K562 (cell line): Measurements from ENCODE around the gene TNK2. TPM values are rescaled to one million over a fixed set of nuclear protein-coding genes. Genes with fewer than 3 reads are reported as not detected.

Experiments
- ATAC-seq: fragments of 200-7000 bp; cut with Tn5 transposase; 3 replicates; pipeline ENCODE4 v1.9.1; 2020; ENCODE audit warnings: moderate library complexity
- BruUV-seq: library from RNA; stranded (reverse); fragments of 400-500 nt; replicated peaks from 2 replicates; lab custom pipeline; 2021; lab: Mats Ljungman, UMichigan
- CTCF ChIA-PET: fragments of 300-600 bp; formaldehyde crosslinking; extraction: SDS; loops from one replicate; lab custom pipeline; 2021; ENCODE audit warnings: low intra/inter-chr PET ratio; lab: Yijun Ruan, JAX
- POLR2A ChIA-PET: fragments of 300-600, 350-650 bp; sonication (Branson Sonifier 250); formaldehyde crosslinking; extraction: SDS; loops from one replicate; lab custom pipeline; 2021; ENCODE audit warnings: antibody characterized with exemption, inconsistent platforms; lab: Yijun Ruan, JAX
- DNase-seq, 4 experiments: peaks; one replicate each; pipeline versions ENCODE4 v3.0.0 to v3.0.0-alpha.2; 2011 to 2018; ENCODE audit warnings: low spot score in 3 of 4, mixed read lengths in 3 of 4; ENCODE audit errors: extremely low read depth in 1 of 4
- FAIRE-seq: peaks from 2 replicates; lab custom pipeline; 2011; peaks lifted over from hg19 to GRCh38; lab: Jason Lieb, UNC
- H2AFZ ChIP-seq: 2 replicates; pipeline ENCODE4 v1.6.0; 2011; ENCODE audit warnings: low read depth, low read length, control low read depth, inconsistent platforms
- H3K27ac ChIP-seq: fragments of 200-600 bp; 3 replicates; pipeline ENCODE4 v1.8.0; 2011; ENCODE audit warnings: low read depth, mild to moderate bottlenecking, control low read depth, inconsistent platforms, low read length, moderate library complexity, mixed read lengths; ENCODE audit errors: extremely low read depth
- H3K27me3 ChIP-seq, 2 experiments: fragments of 300-600 bp in 1 of 2; 2 replicates in 1 of 2; 3 replicates in 1 of 2; pipeline versions ENCODE4 v1.6.0 to v1.8.0; 2011; ENCODE audit warnings: inconsistent platforms in 2 of 2, low read length in 2 of 2, mild to moderate bottlenecking in 1 of 2, mixed read lengths in 1 of 2, moderate library complexity in 1 of 2; ENCODE audit not compliant: control insufficient read depth in 2 of 2, insufficient read depth in 2 of 2
- H3K36me3 ChIP-seq: fragments of 300-600 bp; 3 replicates; pipeline ENCODE4 v1.8.0; 2011; ENCODE audit warnings: mild to moderate bottlenecking, low read length, inconsistent platforms; ENCODE audit not compliant: control insufficient read depth, insufficient read depth
- H3K4me1 ChIP-seq, 2 experiments: fragments of 200-600 bp in 1 of 2; replicated peaks in 1 of 2; 2 replicates in 1 of 2; 3 replicates in 1 of 2; pipeline versions ENCODE4 v1.5.1 to v1.8.0; 2011; ENCODE audit warnings: inconsistent platforms in 2 of 2, low read length in 2 of 2, mild to moderate bottlenecking in 1 of 2, mixed read lengths in 1 of 2, moderate library complexity in 1 of 2; ENCODE audit not compliant: control insufficient read depth in 2 of 2, insufficient read depth in 2 of 2
- H3K4me2 ChIP-seq: 2 replicates; pipeline ENCODE4 v1.6.1; 2011; ENCODE audit warnings: low read length, control low read depth, inconsistent platforms, mixed read lengths; ENCODE audit not compliant: insufficient read depth
- H3K4me3 ChIP-seq: fragments of 200-600 bp; sonication (generic), shearing (Covaris generic); 2 replicates; pipeline ENCODE4 v1.5.1; 2016; ENCODE audit warnings: control low read depth, inconsistent platforms
- H3K79me2 ChIP-seq: fragments of 200-600 bp; 3 replicates; pipeline ENCODE4 v1.8.0; 2011; ENCODE audit warnings: low read length, inconsistent platforms; ENCODE audit not compliant: control insufficient read depth, insufficient read depth
- H3K9ac ChIP-seq, 2 experiments: 2 replicates each; pipeline versions ENCODE4 v1.6.0 to v1.6.1; 2011; ENCODE audit warnings: low read depth in 2 of 2, low read length in 2 of 2, control low read depth in 1 of 2, inconsistent platforms in 1 of 2, mild to moderate bottlenecking in 1 of 2, mixed read lengths in 1 of 2; ENCODE audit not compliant: insufficient read depth in 1 of 2
- H3K9me1 ChIP-seq: one replicate; pipeline ENCODE4 v1.6.0; 2011; ENCODE audit warnings: inconsistent platforms, mild to moderate bottlenecking, low read length, moderate library complexity; ENCODE audit not compliant: control insufficient read depth, insufficient read depth
- H3K9me3 ChIP-seq: replicated peaks from 2 replicates; pipeline ENCODE4 v1.5.1; 2011; ENCODE audit warnings: low read depth, low read length, inconsistent platforms; ENCODE audit not compliant: control insufficient read depth, insufficient read depth
- H4K20me1 ChIP-seq: replicated peaks from 2 replicates; pipeline ENCODE4 v1.6.1; 2011; ENCODE audit warnings: low read length, inconsistent platforms, mixed read lengths; ENCODE audit not compliant: control insufficient read depth, insufficient read depth
- ESRRA ChIP-seq: fragments of 450-650 bp; IDR thresholded peaks from 2 replicates; pipeline ENCODE4 v1.6.1; 2014; ENCODE audit warnings: low read depth, mild to moderate bottlenecking, moderate library complexity, borderline replicate concordance
- PHF21A ChIP-seq: fragments of 450-650 bp; IDR thresholded peaks from 2 replicates; pipeline ENCODE4 v1.6.1; 2017; ENCODE audit warnings: low read depth, borderline replicate concordance
- ZFX ChIP-seq: sonication (generic); formaldehyde crosslinking; IDR thresholded peaks from 2 replicates; pipeline ENCODE4 v1.8.0; 2022; ENCODE audit warnings: mild to moderate bottlenecking, missing genetic modification reagents, moderate library complexity
- WGBS: fragments of 100-300 bp; shearing (Covaris generic); methylation state at CpG from one replicate; pipeline ENCODE4 v1.1.6; 2016; ENCODE audit warnings: low coverage, mixed read lengths; ENCODE audit not compliant: insufficient coverage; ENCODE audit errors: missing lambda C conversion rate; 5-methylcytosine and 5-hydroxymethylcytosine counted together
- in situ Hi-C: fragments of 300-500 bp; cut with MboI; formaldehyde crosslinking; loops from 4 replicates; pipeline ENCODE4 v1.15.0; 2018; ENCODE audit warnings: inconsistent platforms, mixed read lengths
- intact Hi-C: fragments of 100-400 bp; cut with micrococcal nuclease; formaldehyde crosslinking; loops from 2 replicates; pipeline ENCODE4 v1.14.2; 2022
- polyA plus RNA-seq, 8 experiments: library from polyadenylated mRNA; depleted of rRNA in 4 of 8; stranded (reverse) in 5 of 8; unstranded in 3 of 8; fragments of >200 nt; fragmentation: Nextera tagmentation in 2 of 8; fragmentation: Illumina TruSeq in 1 of 8; extraction: Ambion mirVana in 2 of 8; extraction: Trizol in 1 of 8; gene quantifications; 2 replicates each; pipeline versions ENCODE4 v1.2.1 to v1.2.3, GENCODE V29; 2011 to 2014; ENCODE audit warnings: inconsistent platforms in 1 of 8, missing spikeins in 1 of 8
- total RNA-seq, 7 experiments: library from RNA; depleted of rRNA in 6 of 7; stranded (reverse); fragments of >200 nt in 6 of 7; fragmentation: Illumina TruSeq in 2 of 7; extraction: Trizol in 2 of 7; gene quantifications; 2 replicates each; pipeline versions ENCODE4 v1.2.1 to v1.2.3, GENCODE V29; 2011 to 2021; ENCODE audit warnings: low replicate concordance in 1 of 7
- TF ChIP-seq, protein P1 (sequence below): sonication (generic); formaldehyde crosslinking; IDR thresholded peaks from 2 replicates; pipeline ENCODE4 v1.8.1; 2023; ENCODE audit warnings: mild to moderate bottlenecking, missing genetic modification reagents

Gene TNK2
- total and polyA plus RNA-seq, 9 of the 15 experiments (the other 6 are each of a cell fraction or from before 2014, with no cell fraction given) = 0.03 to 33.8 (median 6.5) TPM

DNA sequence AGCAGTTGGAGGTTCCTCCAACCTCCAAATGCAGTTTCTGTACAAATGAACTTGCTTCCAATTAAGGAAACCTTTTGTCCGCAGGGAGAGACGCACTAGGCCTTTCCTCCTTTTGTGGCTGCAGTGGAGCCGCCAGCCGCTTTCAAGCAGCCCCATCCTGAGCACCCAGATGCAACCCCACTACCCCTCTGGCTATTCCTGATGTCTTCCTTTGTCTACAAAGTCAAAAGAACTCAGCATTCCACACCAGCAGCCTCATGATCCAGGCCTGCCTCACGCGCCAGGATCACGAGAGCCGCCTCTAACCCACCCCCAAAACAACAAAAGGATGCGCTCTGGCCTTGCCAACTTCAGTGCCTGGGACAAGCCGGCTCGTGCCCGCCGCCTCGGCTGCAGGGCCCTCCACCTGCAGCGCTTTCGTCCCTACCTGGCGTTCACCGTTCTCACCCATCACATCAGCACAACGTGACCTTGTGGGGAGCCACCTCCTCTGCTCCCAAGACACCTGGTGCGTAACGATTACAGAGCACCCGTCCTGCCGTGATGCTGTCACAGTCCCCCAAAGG lies 48.4 kb downstream of the TNK2 start:
- no peaks in the 10 kb centered on the region for H3K9me1 ChIP-seq
- H3K9ac ChIP-seq = peak overlapping the region in 1 of 2 experiments; percentile 3; a peak in 3 of 4 replicates
- 86% methylated on average over 20 of the region's 23 CpGs for WGBS
- peak overlapping the region; percentile 85 for H2AFZ ChIP-seq
- ChIA-PET POLR2A (interaction anchor here (0.6 to 1.2 kb wide), 4 partner anchors 18 to 1857 kb away, joined by 3 to 5 read pairs (median 3); no protein-coding TSS in a partner anchor), CTCF (interaction anchor here (0.7 to 6.6 kb wide), 4 partner anchors 10 to 55 kb away, joined by 4 to 59 read pairs (median 9); no protein-coding TSS in a partner anchor)
- FAIRE-seq (no peak), ATAC-seq (no peak), DNase-seq (no peak)
- H3K79me2 ChIP-seq = no peaks in the 10 kb centered on the region
- no peaks in the 10 kb centered on the region for H3K36me3 ChIP-seq
- no peaks in the 10 kb centered on the region for H3K27me3 ChIP-seq
- no peaks in the 10 kb centered on the region for H4K20me1 ChIP-seq
- intact Hi-C loops (loop anchor here (1.0 to 10.0 kb wide), 5 partner anchors 34 to 235 kb away; no protein-coding TSS in a partner anchor), in situ Hi-C loops (loop anchor here (5.0 to 10.0 kb wide), 3 partner anchors 32 to 1765 kb away; no protein-coding TSS in a partner anchor)
- no peak overlapping the region for H3K27ac ChIP-seq
- peak overlapping the region; percentile 79 for H3K4me2 ChIP-seq
- BruUV-seq = no TSS peak
- H3K4me3 ChIP-seq = no peak overlapping the region
- peaks cover 26 to 46% of the 10 kb centered on the region in 2 experiments for H3K4me1 ChIP-seq
- no peaks in the 10 kb centered on the region for H3K9me3 ChIP-seq
- peak; percentile 33; the same call in 1 of the 2 replicates for TF ChIP-seq ZFX (CRISPR knock-in tag)
- TF ChIP-seq PHF21A = no peak
- TF ChIP-seq ESRRA = no peak
- TF ChIP-seq, protein P1, sequence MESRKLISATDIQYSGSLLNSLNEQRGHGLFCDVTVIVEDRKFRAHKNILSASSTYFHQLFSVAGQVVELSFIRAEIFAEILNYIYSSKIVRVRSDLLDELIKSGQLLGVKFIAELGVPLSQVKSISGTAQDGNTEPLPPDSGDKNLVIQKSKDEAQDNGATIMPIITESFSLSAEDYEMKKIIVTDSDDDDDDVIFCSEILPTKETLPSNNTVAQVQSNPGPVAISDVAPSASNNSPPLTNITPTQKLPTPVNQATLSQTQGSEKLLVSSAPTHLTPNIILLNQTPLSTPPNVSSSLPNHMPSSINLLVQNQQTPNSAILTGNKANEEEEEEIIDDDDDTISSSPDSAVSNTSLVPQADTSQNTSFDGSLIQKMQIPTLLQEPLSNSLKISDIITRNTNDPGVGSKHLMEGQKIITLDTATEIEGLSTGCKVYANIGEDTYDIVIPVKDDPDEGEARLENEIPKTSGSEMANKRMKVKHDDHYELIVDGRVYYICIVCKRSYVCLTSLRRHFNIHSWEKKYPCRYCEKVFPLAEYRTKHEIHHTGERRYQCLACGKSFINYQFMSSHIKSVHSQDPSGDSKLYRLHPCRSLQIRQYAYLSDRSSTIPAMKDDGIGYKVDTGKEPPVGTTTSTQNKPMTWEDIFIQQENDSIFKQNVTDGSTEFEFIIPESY = peak; percentile 85
- TF ChIP-seq, all 486 proteins: peak for 2
